Ecto neural progenitor cell (in vitro differentiated cells): ENCODE results near the gene CLSTN2.

Experiments
- DNase-seq: peaks from one replicate; pipeline ENCODE4 v3.0.0-alpha.2; 2018; ENCODE audit warnings: low spot score

The CLSTN2 gene

DNA sequence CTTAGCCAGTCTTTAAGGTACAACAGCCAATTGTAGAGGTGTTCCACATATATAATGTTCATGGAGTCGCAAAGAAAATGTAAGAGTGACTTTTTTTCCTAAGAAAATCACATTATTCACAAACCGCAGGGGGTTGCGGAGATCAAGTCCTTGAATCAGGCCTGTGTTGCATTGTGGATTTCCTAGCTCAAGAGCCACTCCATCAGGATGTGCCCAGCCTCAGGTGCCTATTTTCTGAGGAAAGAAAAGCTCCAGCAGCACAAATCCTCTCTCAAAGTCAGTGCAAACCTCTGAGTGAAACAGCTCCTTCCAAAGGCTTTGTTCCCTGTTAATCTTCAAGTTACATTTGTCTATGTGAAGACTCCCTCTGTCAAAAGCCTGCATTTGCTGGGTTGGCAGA is 349.4 kb downstream of the CLSTN2 start:
- no peak for DNase-seq

DNA sequence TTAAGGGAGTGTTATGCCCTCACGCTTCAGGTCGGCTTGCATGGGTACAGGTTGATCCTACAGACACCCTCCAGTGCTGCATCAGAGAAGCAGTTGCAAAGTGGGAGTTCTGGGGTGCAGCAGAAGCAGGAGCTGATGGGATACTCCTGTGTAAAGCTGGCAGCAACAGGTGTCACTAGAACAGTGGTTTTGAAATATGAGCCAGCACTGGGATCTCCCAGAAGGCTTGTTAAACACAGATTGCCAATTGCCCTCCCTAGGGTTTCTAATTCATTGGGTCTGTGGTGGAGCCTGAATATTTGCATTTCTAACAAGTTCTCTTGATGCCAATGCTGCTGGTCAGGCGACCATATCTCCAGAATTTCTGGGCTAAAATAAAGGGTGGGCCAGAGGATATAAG is 350.4 kb downstream of the CLSTN2 start:
- no peak for DNase-seq

DNA sequence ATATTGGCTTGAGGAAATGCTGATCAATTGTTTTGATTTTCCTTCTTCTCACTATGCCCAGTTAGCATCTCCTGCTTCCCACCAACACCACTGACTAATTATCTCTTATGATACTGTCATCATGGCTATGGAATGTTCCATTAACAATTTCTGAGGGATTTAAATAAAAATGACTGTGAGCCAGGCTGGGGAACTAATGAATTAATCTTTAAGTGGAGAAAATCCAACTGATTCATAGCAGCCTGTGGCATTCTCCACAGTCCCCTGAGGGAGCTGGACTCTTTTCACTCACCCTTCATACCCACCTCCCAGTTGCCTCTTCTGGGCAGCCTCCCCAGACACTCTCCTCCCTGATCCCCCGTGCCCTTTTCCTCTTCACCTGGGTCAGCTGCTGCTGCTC is 353.6 kb downstream of the CLSTN2 start:
- no peak for DNase-seq

DNA sequence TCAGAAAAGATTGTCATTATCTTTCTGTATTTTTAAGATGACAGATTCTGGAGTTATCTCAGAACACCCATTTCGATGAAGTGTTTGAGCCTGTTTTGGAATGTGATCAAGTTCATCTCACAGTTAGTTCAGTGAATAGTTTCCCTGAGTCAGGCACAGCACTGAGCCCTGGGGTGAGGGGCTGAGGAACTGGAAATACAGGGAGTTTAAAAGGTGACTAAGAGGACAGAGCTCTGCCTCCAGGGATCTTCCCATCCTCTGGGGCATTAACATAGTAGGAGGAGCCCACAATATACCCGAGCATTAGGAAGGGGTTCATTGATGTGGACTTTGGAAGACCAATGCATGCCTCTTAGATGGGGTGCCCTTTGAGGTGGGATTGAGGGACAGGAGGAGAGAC is 355.1 kb downstream of the CLSTN2 start:
- DNase-seq = no peak

DNA sequence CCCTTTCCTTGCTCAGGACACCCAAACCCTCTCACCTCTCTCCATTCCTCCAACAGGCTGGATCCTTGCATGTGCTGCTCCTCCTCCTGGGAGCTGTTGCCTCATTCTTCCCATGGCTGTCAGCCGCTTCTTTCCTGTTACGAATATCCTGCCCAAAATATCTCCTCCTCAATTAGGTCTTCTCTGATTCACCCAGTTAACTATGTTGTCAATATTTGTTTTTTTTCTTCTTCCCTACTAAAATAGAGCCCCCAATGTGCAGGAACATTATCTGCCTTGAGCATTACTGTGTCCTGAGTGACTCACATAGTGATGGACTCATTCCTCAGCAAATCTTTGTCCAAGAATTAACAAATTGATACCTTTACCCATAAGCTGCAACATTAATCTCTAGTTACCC is 357.2 kb downstream of the CLSTN2 start:
- DNase-seq = no peak

DNA sequence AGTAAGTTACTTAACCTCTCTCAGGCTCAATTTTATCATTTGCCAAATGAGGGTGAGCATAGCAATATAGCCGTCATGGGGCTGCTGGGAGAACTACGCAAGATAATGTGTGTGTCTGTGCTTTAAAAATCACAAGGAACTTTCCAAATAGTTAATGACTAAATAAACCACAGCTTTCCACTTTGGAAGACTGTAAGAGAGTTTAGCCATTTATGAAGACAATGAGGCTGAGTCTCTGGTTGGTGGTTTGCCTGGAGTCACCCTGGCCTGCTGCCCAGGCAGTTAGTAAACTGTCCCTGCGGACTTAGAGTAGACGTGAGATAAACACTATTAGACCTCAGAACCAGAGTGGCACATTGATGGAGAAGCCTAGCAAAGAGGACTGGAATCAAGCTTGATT is 357.7 kb downstream of the CLSTN2 start:
- no peak for DNase-seq

DNA sequence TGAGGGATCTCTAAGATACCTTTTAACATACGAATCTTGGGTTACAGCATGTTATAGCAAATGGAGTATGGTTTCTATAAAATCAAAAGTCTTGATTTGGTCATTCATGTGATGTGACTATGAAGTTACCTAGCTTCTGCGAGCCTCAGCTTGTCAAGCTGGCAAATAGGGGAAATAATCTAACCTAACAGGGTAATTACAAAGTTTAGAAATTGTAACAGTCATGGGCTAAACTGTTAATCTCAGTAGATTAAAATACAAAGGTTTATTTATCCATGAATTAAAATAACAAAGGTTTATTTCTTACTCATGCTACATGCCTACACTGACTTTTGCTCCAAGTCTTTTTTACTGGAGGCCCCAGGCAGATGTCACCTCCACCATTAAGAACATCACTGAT is 359.1 kb downstream of the CLSTN2 start:
- DNase-seq = no peak

DNA sequence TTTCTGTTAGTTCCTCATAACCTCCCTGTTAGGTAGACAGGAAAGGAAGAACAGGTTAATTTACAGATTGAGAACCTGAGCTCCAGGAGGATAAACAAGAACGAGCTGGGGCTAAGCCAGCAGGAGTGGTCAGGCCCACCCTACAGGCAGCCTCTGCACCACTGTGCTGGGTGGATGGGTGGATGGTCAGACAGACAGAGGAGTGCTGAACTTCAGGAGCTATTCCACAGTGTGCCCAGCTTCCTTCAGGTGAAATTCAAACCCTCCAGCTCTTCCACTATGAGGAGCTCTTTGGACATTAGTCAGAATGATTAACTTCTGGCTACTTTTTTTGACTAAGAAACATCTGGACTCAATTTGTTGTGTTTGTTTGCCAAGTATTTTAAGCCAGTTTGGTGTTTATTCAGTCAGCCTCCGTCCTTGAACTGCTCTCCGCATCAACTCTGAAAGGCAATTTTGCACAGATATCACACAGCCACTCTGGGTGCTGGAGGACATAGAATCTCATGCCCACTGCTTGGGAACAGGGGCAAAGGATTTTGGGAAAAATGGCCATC is 361.9 kb downstream of the CLSTN2 start:
- no peak for DNase-seq

DNA sequence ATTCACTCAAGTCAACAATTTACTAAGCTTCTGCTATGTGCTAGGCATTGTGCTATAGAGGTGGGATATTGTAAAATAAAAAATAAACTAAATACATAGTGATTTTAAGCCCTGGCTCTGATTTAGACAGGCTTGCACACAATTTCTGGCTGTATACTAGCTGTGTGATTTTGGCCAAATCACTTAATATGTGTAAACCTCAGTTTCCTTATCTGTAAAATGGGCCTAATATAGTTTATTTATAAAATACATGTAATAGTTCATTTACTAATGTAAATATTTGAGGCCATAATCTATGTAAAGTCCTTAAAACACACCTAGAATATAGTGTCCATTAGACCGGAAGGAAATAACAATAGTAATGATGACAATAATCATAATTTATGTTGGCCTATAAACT is 363.1 kb downstream of the CLSTN2 start:
- no peak for DNase-seq

DNA sequence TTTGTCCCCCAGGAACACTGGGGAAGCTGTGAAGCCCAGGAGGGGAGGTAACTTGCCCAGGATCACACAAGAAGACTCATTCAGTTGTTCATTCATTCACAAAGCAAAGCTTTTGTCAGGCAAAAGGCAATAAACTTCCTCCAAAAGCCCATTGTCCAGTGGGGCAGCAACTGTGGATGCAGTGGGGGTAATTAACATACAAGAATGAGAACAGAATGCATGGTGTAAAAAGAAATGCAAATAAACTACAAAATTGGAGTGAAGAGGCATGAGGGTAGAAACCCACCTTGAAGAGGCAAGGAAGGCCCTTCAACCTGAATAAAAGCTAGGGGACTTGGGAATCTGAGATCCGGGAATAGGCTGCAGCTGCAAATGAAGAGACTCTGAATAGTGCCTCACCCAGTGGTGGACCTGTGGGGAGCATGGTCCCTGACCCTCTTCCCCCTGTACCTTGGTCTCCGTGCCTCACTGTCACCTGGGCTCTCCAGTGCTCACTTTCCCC is 363.6 kb downstream of the CLSTN2 start:
- no peak for DNase-seq

DNA sequence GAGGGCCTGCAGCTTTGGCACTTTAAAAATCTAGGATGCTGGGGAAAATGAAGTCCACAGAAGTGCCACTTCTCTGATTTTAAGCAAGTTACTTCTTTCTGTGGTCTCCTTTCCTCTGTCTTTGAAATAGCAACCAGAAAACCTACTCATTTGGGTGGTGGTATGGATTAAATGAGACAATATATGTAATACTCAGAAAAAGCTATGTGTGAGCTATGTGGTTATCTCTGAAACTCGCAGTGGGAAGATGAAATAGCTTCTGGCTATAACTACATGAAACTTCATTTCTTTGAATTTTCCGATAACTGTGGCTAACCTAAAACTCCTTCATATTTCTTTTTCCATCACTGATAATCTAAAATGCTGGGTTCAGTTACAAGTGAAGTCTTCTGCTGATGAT is 368.9 kb downstream of the CLSTN2 start:
- no peak for DNase-seq

DNA sequence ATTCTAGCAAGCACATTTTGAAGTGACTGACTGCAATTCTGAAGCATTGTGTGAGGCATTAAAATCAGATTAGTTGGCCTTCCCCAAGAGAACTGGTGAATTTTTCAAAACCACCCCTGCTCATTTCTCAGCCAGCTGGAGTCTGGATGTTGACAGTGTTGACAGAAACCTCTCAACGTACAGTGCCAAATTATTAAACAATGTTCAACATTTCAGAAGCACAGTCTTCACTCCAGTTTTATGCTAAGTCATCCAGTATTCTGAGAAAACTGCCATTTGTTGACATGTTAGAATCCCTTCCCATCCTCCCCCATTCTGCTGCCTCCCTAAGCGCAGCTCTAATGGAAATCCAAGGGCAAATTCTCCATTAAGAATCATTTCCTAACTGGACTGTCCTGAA is 373.6 kb downstream of the CLSTN2 start:
- no peak for DNase-seq

DNA sequence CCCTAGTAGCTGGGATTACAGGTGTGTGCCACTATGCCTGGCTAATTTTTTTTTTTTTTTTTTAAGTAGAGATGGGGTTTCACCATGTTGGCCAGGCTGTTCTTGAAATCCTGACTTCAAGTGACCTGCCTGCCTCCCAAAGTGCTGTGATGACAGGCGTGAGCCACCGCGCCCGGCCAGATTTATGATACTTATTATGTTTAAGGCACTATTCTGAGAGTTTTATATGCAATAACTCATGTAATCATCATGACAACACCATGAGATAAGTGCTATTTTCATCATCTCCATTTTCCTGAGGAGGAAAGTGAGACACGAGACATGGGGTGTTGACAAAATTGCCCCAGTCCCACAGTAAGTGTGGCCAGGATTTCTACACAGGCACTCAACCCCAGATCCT is 376.4 kb downstream of the CLSTN2 start:
- no peak for DNase-seq

DNA sequence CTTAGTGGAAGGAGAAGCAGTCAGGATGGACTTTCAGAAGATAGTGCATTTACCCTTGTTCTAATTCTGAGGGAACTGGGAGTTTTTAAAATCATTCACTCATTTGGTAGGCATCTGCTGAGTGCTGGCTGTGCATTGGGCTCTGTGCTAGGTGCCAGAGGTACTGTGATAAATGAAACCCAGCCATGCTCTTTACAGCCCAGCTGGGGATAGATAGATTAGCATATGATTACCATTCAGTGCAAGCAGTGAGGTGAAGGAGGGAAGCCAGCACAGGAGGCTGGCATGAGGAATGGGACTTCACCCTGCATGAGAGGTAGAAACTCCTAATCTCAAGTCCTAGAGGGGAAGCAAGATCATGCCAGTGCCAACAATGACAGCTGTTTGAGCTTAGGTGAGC is 381.0 kb downstream of the CLSTN2 start:
- no peak for DNase-seq

DNA sequence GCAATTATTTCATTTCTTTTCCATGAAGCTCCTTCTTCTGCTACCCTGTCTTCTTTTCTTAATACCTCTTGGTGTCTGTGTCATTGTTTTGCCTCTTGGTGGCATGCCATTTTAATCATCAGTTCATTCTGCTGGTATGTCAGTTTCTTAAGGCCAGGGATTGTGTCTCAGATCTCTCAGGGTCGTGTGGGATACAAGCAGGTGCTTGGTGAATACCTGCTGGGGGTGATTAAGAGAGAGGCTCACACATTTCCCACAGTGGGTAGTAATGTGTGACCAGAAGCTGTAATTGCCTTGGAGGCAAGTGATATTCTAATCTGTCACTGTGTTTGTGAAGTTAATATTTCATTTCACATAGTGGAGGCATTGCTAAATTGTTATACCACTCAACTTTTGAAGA is 381.5 kb downstream of the CLSTN2 start:
- DNase-seq = no peak

DNA sequence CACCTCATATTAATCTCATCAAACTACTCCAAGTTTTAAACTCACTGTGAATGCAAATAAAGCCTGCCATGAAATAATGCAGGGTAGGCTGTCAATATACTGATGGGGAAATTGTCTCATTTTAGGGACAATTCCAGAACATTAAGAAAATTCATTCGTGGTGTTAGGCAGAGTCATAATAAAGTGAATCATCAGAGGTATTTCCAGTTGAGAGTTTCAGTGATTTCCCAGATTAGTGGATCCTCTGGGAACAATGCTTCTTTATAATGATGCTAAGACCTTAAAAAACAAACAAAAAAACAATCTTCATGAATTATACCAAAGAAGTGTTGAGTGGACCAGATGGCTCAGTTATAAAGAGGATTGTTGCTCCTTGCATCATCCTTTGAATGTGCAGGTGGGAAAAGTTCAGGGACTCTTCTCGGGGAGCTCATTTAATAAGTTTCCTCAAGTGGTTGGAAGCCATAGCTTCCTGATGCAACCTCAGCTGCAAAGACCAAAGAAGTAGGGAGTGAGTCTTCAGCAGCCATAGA is 381.9 kb downstream of the CLSTN2 start:
- no peak for DNase-seq

DNA sequence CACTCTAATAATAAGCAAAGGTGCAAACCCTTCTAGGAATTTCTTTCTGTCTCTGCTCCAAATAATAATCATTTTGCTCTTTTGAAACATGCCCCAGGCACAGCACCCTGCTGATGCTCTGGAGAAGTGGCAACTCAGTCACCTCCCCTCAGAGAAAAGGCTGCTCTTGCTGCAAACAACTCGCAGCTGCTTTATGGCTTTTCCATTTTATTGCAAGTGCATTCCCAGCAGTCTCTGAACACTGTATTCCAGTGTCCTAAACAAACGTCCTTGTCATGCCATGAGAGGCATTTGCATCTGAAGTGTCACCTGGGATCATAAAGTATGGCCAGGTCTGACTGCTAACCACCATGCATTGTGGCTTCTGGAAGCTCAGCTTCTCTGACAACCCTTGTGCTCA is 384.8 kb downstream of the CLSTN2 start:
- no peak for DNase-seq

DNA sequence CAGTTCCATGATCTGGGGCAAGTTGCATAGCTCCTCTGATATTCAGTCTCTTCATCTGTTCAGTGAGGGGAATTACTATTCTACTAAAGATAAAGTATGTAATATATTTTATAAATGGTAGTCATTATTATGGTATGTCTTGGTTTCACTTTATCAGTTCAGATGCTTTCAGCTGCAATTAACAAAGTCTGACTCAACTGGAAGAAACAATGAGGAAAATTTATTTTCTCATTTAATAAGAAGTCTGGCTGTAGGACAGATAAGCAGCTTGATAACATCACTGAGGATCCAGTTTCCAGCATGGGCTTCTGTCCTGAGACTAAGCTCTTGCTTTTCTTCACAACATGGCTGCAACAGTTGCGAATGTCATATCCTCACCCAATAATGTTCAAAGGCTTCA is 388.6 kb downstream of the CLSTN2 start:
- no peak for DNase-seq

DNA sequence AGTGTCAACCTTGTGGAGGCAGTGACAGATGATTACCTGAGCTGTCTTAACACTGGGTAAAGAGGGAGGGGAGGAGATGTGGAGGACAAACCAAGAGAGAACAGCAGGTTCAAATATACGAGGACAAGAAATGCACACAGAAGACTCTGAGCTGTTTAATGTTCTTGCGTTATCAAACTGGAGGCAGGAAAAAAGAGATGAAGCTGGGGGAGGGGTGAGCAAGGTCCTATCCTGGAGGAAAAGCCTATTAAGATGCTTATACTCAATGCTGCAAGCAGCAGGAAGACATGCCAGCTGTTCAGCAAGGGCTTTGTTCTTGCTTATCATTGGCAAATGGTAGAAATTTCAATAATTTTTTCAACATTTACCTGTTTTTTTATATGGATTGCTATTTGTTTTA is 397.1 kb downstream of the CLSTN2 start:
- DNase-seq = no peak

DNA sequence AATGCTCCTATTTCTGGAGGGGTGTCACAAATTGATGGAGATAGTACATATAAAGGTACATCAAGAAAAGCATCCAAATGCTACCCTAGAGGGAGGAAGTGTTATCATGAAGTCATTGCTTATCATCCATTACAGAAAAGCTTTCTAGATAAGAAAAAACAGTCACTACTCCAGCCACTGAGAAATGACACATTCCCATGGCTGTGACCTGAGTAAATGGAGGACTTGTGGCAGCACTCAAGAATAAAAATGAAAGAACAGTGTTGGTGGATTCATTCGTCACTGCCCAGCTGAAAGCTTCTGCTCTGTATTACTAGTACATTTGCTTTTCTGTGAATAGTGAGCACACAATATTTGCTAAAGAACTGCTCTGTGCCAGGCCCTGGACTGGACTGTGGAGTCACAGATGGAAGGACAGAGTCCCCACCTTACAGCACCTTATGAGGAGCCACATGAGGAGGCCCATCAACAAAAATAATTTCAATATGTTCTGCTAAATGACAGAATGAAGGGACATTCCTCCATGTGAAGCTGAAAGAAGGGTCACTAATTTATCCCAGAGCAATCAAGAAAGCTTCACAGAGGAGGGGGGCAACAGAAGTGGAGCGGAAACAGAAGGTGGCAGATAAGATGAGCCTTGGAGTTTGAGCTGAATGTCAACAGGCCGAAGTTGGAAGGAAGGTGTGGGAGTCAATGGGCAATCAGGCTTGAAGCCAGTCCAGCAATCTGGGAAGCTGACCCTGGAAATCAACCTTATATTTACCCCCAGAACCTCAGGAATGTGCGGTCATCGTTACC is 399.3 kb downstream of the CLSTN2 start:
- no peak for DNase-seq

DNA sequence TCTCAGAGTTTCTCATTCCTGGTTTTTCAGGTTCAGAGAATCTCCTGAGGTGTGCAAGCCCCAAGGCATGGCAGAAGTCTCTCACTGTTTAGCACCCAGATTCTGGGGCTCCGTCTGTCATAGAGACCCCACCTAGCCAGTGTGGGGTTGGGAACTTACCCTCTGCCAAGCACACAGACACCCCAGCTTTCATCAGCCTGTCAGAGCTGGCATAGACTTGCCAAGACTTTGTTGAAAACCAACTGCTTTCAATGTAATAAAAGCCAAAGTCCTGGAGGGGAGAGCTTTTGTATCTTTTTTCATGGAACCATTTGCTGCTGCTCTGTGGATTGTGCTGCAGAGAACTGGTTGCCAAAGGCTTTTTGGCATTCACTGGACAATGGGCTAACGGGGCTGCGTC is 401.5 kb downstream of the CLSTN2 start:
- no peak for DNase-seq

DNA sequence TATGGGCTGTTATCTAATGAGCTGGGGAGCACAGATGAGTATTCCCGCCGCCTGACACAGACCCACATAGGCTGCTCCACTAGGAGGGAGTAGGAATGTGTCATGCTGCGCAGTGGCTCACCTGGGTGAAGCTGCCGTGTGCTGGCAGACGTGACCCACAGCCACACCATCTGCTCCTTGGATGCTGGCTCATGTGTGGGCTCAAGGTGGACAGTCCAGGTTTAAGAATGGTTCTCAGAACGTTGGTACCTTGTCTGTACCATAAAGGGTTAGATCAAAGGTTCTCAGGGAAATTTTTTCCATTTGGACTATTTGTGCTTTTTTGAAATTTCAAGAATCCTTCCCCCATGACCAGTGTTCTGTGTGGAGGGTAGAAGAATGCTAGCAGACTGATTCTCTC is 403.9 kb downstream of the CLSTN2 start:
- DNase-seq = no peak

DNA sequence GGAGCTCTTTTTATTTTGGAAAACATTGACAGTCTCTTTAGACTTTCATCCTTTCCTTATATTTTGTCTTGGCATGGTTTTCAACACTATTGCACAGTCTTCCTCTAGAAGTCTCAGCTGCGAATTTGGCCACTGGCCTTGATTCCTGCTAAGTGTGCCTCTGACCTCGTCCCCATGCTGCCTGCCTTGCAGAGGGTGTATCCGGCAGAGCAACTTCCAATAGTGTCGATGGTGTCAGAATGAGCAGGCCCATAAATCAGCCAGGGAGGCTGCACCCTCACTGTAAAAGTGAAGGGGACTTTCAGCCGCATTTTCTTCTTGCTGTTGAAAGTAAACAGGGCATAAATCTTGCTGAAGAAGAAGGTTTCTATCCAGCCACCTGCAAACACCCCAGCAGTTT is 406.2 kb downstream of the CLSTN2 start:
- no peak for DNase-seq
